ENCODE data around the gene OR3A1.
"Not testable (repeated sequence)": the region's sequence is repeated elsewhere in the genome, so short reads cannot be mapped to it uniquely, and the experiment has no call there.

The OR3A1 gene

GRCh38 chr17:3316836-3317235 lies 18.7 kb upstream of the OR3A1 start:
- no peak overlapping the region for H3K27ac ChIP-seq (ENCODE audit: low read depth, low read length, poor library complexity, severe bottlenecking)
- H3K4me2 ChIP-seq (ENCODE audit: low read length), result no peak overlapping the region
- H3K9me3 ChIP-seq (ENCODE audit: low read length), result no peaks in the 10 kb centered on the region
- H4K20me1 ChIP-seq (ENCODE audit: insufficient read depth, low read length), result no peaks in the 10 kb centered on the region
- H3K4me1 ChIP-seq (ENCODE audit: insufficient read depth, low read length, severe bottlenecking), result no peaks in the 10 kb centered on the region
- no peaks in the 10 kb centered on the region for H3F3A ChIP-seq (ENCODE audit: insufficient read depth, low read length)
- no peak overlapping the region for H3K9ac ChIP-seq (ENCODE audit: low read length)
- H3K9me2 ChIP-seq (ENCODE audit: low read depth, low read length), result no peaks in the 10 kb centered on the region
- no peaks in the 10 kb centered on the region for H3K36me3 ChIP-seq (ENCODE audit: insufficient read depth, low read length)
- TF ChIP-seq, protein P1, sequence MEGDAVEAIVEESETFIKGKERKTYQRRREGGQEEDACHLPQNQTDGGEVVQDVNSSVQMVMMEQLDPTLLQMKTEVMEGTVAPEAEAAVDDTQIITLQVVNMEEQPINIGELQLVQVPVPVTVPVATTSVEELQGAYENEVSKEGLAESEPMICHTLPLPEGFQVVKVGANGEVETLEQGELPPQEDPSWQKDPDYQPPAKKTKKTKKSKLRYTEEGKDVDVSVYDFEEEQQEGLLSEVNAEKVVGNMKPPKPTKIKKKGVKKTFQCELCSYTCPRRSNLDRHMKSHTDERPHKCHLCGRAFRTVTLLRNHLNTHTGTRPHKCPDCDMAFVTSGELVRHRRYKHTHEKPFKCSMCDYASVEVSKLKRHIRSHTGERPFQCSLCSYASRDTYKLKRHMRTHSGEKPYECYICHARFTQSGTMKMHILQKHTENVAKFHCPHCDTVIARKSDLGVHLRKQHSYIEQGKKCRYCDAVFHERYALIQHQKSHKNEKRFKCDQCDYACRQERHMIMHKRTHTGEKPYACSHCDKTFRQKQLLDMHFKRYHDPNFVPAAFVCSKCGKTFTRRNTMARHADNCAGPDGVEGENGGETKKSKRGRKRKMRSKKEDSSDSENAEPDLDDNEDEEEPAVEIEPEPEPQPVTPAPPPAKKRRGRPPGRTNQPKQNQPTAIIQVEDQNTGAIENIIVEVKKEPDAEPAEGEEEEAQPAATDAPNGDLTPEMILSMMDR (IDR thresholded peaks at IDR 0.05; ENCODE audit: low read length), result no peak
- no peak for TF ChIP-seq EZH2 (IDR thresholded peaks at IDR 0.05; ENCODE audit: borderline replicate concordance, low read length)
- H3K4me3 ChIP-seq (ENCODE audit: low read depth, low read length, poor library complexity, severe bottlenecking), result no peak overlapping the region
- H2AFZ ChIP-seq (ENCODE audit: low read length), result no peak overlapping the region
- H3K27me3 ChIP-seq (ENCODE audit: insufficient read depth, low read length), result no peaks in the 10 kb centered on the region
- H3K79me2 ChIP-seq (ENCODE audit: insufficient read depth, low read length), result no peaks in the 10 kb centered on the region

- H3K9ac ChIP-seq (ENCODE audit: low read length), result no peak overlapping the region
These were observed 10.4 kb upstream of the OR3A1 start for GRCh38 chr17:3308603-3309002.

GRCh38 chr17:3295632-3296031 lies 2.5 kb downstream of the OR3A1 start:
- TF ChIP-seq EZH2 (IDR thresholded peaks at IDR 0.05; ENCODE audit: borderline replicate concordance, low read length), result no peak
- TF ChIP-seq, protein P1 (IDR thresholded peaks at IDR 0.05; ENCODE audit: low read length), result no peak
- Histone ChIP-seq H4K20me1 (ENCODE audit: insufficient read depth, low read length) (no peaks in the 10 kb centered on the region), H3K9ac (ENCODE audit: low read length) (no peak overlapping the region), H3K79me2 (ENCODE audit: insufficient read depth, low read length) (no peaks in the 10 kb centered on the region), H3K4me2 (ENCODE audit: low read length) (no peak overlapping the region), H2AFZ (ENCODE audit: low read length) (no peak overlapping the region), H3K27me3 (ENCODE audit: insufficient read depth, low read length) (no peaks in the 10 kb centered on the region), H3F3A (ENCODE audit: insufficient read depth, low read length) (no peaks in the 10 kb centered on the region), H3K9me3 (ENCODE audit: low read length) (no peaks in the 10 kb centered on the region), H3K4me1 (ENCODE audit: insufficient read depth, low read length, severe bottlenecking) (no peaks in the 10 kb centered on the region), H3K9me2 (ENCODE audit: low read depth, low read length) (no peaks in the 10 kb centered on the region), H3K4me3 (ENCODE audit: low read depth, low read length, poor library complexity, severe bottlenecking) (no peak overlapping the region), H3K27ac (ENCODE audit: low read depth, low read length, poor library complexity, severe bottlenecking) (no peak overlapping the region), H3K36me3 (ENCODE audit: insufficient read depth, low read length) (no peaks in the 10 kb centered on the region)

More at GRCh38 chr17:3308603-3309002, 10.4 kb upstream of the OR3A1 start:
- no peaks in the 10 kb centered on the region for H3K36me3 ChIP-seq (ENCODE audit: insufficient read depth, low read length)
- TF ChIP-seq EZH2 (IDR thresholded peaks at IDR 0.05; ENCODE audit: borderline replicate concordance, low read length), result no peak
- TF ChIP-seq, protein P1 (IDR thresholded peaks at IDR 0.05; ENCODE audit: low read length), result no peak
- no peaks in the 10 kb centered on the region for H3K4me1 ChIP-seq (ENCODE audit: insufficient read depth, low read length, severe bottlenecking)
- H3K4me2 ChIP-seq (ENCODE audit: low read length), result no peak overlapping the region
- no peak overlapping the region for H3K4me3 ChIP-seq (ENCODE audit: low read depth, low read length, poor library complexity, severe bottlenecking)
- H3F3A ChIP-seq (ENCODE audit: insufficient read depth, low read length), result no peaks in the 10 kb centered on the region
- H3K27ac ChIP-seq (ENCODE audit: low read depth, low read length, poor library complexity, severe bottlenecking), result no peak overlapping the region
- H3K9me3 ChIP-seq (ENCODE audit: low read length), result no peaks in the 10 kb centered on the region
- no peaks in the 10 kb centered on the region for H3K27me3 ChIP-seq (ENCODE audit: insufficient read depth, low read length)
- no peak overlapping the region for H2AFZ ChIP-seq (ENCODE audit: low read length)
- no peaks in the 10 kb centered on the region for H4K20me1 ChIP-seq (ENCODE audit: insufficient read depth, low read length)
- no peaks in the 10 kb centered on the region for H3K9me2 ChIP-seq (ENCODE audit: low read depth, low read length)
- no peaks in the 10 kb centered on the region for H3K79me2 ChIP-seq (ENCODE audit: insufficient read depth, low read length)

DNA sequence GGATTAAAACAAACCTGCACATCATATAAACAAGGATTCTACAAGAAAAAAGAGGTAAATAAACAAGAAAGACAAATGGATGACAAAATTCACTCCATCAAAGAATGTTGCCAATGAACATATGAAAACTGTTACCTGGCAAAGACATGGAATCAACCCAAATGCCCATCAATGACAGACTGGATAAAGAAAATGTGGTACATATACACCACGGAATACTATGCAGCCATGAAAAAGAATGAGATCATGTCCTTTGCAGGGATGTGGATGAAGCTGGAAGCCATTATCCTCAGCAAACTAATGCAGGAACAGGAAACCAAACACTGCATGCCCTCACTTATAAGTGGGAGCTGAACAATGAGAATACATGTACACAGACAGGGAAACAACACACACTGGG lies 4.6 kb downstream of the OR3A1 start:
- H3K27ac ChIP-seq (ENCODE audit: low read depth, low read length, poor library complexity, severe bottlenecking); H3K36me3 ChIP-seq (ENCODE audit: insufficient read depth, low read length); H3K4me2 ChIP-seq (ENCODE audit: low read length); H3K9ac ChIP-seq (ENCODE audit: low read length); H3K4me3 ChIP-seq (ENCODE audit: low read depth, low read length, poor library complexity, severe bottlenecking); H2AFZ ChIP-seq (ENCODE audit: low read length); H3K27me3 ChIP-seq (ENCODE audit: insufficient read depth, low read length); H4K20me1 ChIP-seq (ENCODE audit: insufficient read depth, low read length); H3K9me3 ChIP-seq (ENCODE audit: low read length); H3K79me2 ChIP-seq (ENCODE audit: insufficient read depth, low read length); H3F3A ChIP-seq (ENCODE audit: insufficient read depth, low read length); H3K4me1 ChIP-seq (ENCODE audit: insufficient read depth, low read length, severe bottlenecking); H3K9me2 ChIP-seq (ENCODE audit: low read depth, low read length): not testable (repeated sequence)
